ENCODE results near the gene TEKTIP1.
"Not testable (repeated sequence)": the region's sequence is repeated elsewhere in the genome, so short reads cannot be mapped to it uniquely, and the experiment has no call there.

The TEKTIP1 gene

GRCh38 chr19:3557461-3558248 is 18.7 kb downstream of the TEKTIP1 start, which contains the start of gene MFSD12:
Gene MFSD12, minus strand, starts transcription at chr19:3557586. Its CDS starts 183 bp downstream, at chr19:3557403.
- peak; percentile 69 to 74 for DNase-seq (ENCODE audit: low read depth in 2 of 2)

DNA sequence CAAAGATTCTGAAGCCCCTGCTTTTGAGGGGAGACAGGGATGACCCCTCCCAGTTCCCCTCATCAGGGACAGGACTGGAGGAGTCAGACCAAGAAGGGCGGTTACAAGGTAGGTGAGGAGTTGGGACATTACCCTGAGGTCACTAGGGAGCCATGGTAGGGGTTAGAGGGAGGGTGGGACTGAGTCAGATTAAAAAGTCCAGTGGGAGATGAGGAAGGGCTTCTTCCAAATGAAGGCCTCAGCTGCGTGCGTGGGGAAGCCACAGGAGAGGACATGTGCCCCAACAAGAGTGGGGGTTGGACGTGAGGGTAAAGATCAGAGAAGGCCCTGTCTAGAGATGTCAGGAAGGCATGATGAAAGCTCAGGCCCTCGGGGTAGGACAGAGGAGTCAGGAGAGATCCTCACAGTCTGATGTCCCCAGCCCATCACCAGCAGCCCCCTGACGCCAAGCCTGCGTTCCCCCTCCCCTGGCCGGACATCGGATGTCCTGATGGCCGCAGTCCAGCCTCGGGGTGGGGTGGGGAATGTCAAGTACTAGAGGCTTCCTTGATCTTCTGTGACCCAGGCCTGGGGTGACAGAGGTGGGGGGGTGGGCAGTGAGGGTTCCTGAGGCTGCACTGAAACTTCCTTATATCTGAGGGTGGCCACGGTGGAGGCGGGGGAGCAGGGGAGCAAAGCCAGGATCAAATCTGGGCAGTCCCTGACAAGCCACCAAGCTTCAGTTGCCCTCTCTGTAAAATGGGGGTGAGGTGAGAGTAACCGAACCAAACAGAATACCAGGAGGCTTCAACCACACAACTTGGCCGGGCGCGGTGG is 24.9 kb downstream of the TEKTIP1 start:
- no peak for DNase-seq (ENCODE audit: low read depth in 2 of 2)

DNA sequence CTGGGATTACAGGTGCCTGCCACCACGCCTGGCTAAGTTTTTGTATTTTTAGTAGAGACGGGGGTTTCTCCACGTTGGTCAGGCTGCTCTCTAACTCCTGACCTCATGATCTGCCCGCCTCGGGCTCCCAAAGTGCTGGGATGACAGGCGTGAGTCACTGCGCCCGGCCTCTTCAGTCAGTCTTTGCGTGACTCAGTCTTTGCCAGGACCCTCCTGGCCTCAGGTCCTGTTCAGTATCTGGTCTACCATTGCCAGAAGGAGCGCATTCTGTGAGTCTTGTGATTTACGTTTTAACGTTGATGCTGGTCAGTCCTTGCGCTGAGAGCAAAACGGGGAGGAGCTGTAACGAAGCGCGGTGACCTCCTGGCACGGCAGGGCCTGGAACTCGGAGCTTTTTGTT is 26.2 kb downstream of the TEKTIP1 start:
- no peak for DNase-seq (ENCODE audit: low read depth in 2 of 2)

DNA sequence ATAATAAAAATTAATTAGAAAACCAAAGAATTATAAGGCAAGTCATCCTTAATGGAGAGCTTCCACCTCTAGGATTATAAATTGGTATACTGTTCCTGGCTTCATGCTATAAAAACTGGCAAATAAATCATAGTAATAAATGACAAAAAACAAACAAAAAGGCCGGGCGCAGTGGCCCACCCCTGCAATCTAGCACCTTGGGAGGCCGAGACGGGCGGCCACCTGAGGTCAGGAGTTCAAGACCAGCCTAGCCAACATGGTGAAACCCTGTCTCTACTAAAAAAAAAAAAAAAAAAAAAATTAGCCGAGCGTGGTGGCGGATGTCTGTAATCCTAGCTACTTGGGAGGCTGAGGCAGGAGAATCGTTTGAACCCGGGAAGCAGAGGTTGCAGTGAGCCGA is 31.1 kb downstream of the TEKTIP1 start:
- DNase-seq (ENCODE audit: low read depth in 2 of 2): not testable (repeated sequence)

DNA sequence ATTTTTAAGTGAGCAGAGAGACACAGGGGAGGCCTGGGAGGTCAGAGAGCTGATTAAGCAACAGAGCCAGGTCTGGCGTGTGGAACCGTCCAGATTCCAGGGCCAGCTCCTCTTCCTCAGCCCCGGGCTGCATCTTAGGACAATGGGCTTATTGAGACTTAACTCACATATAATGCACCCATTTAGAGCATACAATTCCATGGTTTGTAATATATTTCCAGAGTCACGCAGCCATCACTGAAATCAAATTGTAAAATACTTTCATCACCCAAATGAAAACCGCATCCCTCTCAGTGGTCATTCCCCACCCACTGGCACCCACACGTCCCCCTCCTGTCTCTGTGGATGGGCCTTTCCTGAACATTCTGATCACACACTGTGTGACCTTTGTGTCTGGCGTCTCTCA is 31.6 kb downstream of the TEKTIP1 start:
- DNase-seq (ENCODE audit: low read depth in 2 of 2): no peak

DNA sequence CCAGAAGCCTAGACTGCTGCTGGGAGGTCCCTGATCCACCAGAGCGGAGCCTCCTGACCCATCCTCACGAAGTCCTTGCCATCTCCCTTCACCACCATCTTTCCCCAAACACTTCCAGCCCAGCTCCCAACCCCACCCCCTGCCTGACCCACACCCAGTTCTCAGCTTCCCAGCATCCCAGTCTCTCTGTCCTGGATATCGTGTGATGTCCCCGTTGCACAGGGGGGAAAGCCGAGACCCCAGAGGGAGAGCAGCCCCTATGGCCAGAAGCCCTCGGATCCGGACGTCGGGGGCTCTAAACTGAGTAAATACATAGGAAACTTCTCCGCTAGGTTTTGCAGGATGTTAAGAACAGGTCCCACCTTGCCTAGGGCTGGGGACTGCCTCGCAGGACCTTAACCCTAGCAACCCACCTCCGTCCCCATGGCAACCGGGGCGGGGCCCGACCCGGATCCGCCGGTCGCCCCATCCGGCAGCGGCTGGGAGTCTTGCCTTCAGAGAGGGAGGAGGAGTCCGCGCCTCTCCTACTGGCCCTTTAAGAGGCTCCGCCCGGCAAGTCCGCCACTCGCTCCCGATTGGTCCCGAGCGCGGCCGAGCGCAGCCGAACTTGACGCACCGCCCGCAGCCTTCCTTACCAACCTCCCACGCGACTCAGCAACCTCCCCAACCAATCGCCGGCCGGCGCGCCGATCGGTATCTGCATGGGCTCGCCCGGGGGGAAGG is 33.3 kb downstream of the TEKTIP1 start:
- DNase-seq (ENCODE audit: low read depth in 2 of 2): peak; percentile 99

GRCh38 chr19:3572855-3573161 is 33.8 kb downstream of the TEKTIP1 start, which contains the start of gene HMG20B:
Gene HMG20B, plus strand, starts transcription at chr19:3572944. Its CDS starts 366 bp downstream, at chr19:3573310.
- no peak for DNase-seq (ENCODE audit: low read depth in 2 of 2)

GRCh38 chr19:3573162-3573857 is 34.3 kb downstream of the TEKTIP1 start:
- no peak for DNase-seq (ENCODE audit: low read depth in 2 of 2)

DNA sequence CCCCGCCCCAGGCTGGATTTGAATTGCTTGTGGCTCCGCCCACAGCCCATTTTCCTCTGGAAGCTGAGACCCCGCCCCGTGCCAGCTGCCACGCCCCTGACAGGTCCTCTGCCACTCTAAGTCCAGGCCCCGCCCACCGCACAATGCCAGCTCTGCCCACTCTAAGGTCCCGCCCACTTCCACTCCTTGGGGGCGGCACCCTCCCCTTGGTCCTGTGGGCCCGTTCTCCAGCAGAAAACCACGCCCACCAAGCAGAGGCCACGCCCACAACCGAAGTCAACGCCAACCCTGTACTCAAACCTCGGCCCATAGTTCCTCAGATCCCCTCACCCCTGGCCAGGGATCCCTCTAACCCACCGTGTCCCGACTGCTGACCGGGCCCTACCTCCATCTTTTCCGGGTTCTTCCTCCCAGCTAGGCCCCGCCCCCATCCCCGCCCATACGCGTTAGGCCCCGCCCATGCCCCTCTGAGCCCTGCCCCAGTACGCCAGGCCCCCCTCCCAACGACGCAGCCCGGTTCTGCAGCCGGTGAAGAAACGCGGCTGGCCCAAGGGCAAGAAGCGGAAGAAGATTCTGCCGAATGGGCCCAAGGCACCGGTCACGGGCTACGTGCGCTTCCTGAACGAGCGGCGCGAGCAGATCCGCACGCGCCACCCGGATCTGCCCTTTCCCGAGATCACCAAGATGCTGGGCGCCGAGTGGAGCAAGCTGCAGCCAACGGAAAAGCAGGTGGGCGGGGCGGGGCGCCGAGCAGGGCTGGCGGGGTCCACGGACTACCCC is 35.1 kb downstream of the TEKTIP1 start:
- peak; percentile 62 to 65 for DNase-seq (ENCODE audit: low read depth in 2 of 2)

GRCh38 chr19:3575260-3575741 is 36.3 kb downstream of the TEKTIP1 start:
- no peak for DNase-seq (ENCODE audit: low read depth in 2 of 2)

- no peak for DNase-seq (ENCODE audit: low read depth in 2 of 2)
These were observed 37.1 kb downstream of the TEKTIP1 start for GRCh38 chr19:3575949-3576673.

DNA sequence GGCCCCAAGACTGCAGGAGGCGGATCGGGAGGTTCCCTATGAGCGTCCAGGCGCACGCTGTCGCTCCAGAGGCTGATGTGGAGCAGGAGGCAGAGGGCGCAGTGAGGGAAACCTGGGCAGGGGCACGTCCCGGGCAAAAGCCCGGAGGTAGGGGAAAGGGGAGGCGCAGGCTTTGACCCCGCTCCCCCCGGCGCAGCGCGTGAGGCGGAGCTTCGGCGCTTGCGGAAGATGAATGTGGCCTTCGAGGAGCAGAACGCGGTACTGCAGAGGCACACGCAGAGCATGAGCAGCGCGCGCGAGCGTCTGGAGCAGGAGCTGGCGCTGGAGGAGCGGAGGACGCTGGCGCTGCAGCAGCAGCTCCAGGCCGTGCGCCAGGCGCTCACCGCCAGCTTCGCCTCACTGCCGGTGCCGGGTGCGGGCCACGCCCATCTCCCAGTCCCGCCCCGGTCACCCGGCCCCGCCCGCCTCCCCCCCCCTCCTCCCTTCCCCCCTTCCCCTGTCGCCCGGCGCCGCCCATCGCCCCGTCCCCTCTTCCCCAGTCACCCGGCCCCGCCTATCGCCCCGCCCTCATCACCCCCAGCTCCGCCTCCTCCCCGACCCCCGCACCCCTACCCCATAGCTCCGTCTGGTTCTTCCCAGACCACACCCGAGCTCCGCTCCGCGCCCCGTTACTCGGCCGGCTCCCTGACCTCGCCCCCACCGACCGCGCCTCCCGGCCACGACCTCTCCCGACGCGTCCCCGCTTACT is 37.9 kb downstream of the TEKTIP1 start:
- DNase-seq (ENCODE audit: low read depth in 2 of 2): no peak

- no peak for DNase-seq (ENCODE audit: low read depth in 2 of 2)
These were observed 38.9 kb downstream of the TEKTIP1 start for GRCh38 chr19:3577723-3578344.

GRCh38 chr19:3578390-3578789 is 39.4 kb downstream of the TEKTIP1 start:
- no peak for DNase-seq (ENCODE audit: low read depth in 2 of 2)

- DNase-seq (ENCODE audit: low read depth in 2 of 2): peak; percentile 39 to 46
These were observed 41.4 kb downstream of the TEKTIP1 start for GRCh38 chr19:3580156-3580934.

- not testable (repeated sequence) for DNase-seq (ENCODE audit: low read depth in 2 of 2)
These were observed 42.8 kb downstream of the TEKTIP1 start for GRCh38 chr19:3581792-3582191.

GRCh38 chr19:3584036-3584802 is 45.2 kb downstream of the TEKTIP1 start:
- DNase-seq (ENCODE audit: low read depth in 2 of 2): not testable (repeated sequence)

Data from fibroblast of skin of left biceps (primary cell).